Heart right ventricle (tissue), 16 donors: Measurements from ENCODE around the gene TEN1. TPM values are rescaled to one million over a fixed set of nuclear protein-coding genes. Genes with fewer than 3 reads are reported as not detected.
"Not testable (repeated sequence)": the region's sequence is repeated elsewhere in the genome, so short reads cannot be mapped to it uniquely, and the experiment has no call there.

Source experiments
- ATAC-seq, 8 donors: fragments of 200-7000 bp; cut with Tn5 transposase; one replicate each; pipeline ENCODE4 v1.9.1; 2020; ENCODE audit warnings: mild to moderate bottlenecking in 8 of 8, moderate library complexity in 8 of 8, moderate number of reproducible peaks in 1 of 8
- DNase-seq, 2 donors: peaks; one replicate each; pipeline ENCODE4 v3.0.0-alpha.2; 2020
- H3K27ac ChIP-seq, 10 donors: fragments of 200-600 bp; sonication (generic) in 2 of 10; one replicate each; pipeline versions ENCODE4 v1.5.0 to v1.8.0; 2020 to 2022; ENCODE audit warnings: mild to moderate bottlenecking in 3 of 10
- H3K27me3 ChIP-seq, 7 donors: fragments of 200-600 bp; one replicate each; pipeline ENCODE4 v1.8.0; 2021 to 2022; ENCODE audit warnings: mild to moderate bottlenecking in 2 of 7
- H3K36me3 ChIP-seq, 9 donors: fragments of 200-600 bp; sonication (generic) in 1 of 9; one replicate each; pipeline versions ENCODE4 v1.5.0 to v1.8.0; 2020 to 2022; ENCODE audit warnings: mild to moderate bottlenecking in 2 of 9
- H3K4me1 ChIP-seq, 9 donors: fragments of 200-600 bp; sonication (generic) in 1 of 9; one replicate each; pipeline versions ENCODE4 v1.5.0 to v1.8.0; 2020 to 2022; ENCODE audit warnings: mild to moderate bottlenecking in 4 of 9
- H3K4me3 ChIP-seq, 10 donors: fragments of 200-600 bp; sonication (generic) in 2 of 10; one replicate each; pipeline versions ENCODE4 v1.5.0 to v1.8.0; 2020 to 2022; ENCODE audit warnings: mild to moderate bottlenecking in 7 of 10, moderate library complexity in 2 of 10
- H3K9me3 ChIP-seq, 11 donors: fragments of 200-600 bp in 10 of 11; sonication (generic) in 2 of 11; one replicate each; pipeline versions ENCODE4 v1.5.0 to v1.8.0; 2013 to 2022; ENCODE audit warnings: mild to moderate bottlenecking in 2 of 11, control low read depth in 1 of 11, moderate library complexity in 1 of 11
- WGBS, 2 donors: extraction: QIAGEN DNeasy Blood & Tissue Kit; methylation state at CpG; one replicate each; pipeline ENCODE4 v1.1.7; 2013; ENCODE audit warnings: inconsistent platforms in 1 of 2; 5-methylcytosine and 5-hydroxymethylcytosine counted together
- intact Hi-C, 10 donors: fragments of 100-400 bp; cut with DNase I; formaldehyde crosslinking; loops; one replicate each; pipeline versions ENCODE4 v1.11.1 to v1.14.2; 2022
- polyA plus RNA-seq, 2 donors: library from polyadenylated mRNA; stranded (reverse); fragments of 200-250 nt; gene quantifications; one replicate each; pipeline ENCODE4 v1.2.3, GENCODE V29; 2013
- total RNA-seq, 10 donors: library from RNA; stranded (reverse); fragmentation: NEBNext Ultra II Directional in 3 of 10; extraction: Animal tissue kit (Norgen Biotek cat#: 25700) in 3 of 10; gene quantifications; one replicate each; pipeline versions ENCODE4 v1.2.1 to v1.2.4, GENCODE V29; 2021 to 2023
- TF ChIP-seq, protein P1 (sequence below), 9 donors: fragments of 200-600 bp; sonication (generic) in 2 of 9; IDR thresholded peaks; one replicate each; pipeline versions ENCODE4 v1.5.0 to v1.8.0; 2021 to 2022; ENCODE audit warnings: antibody characterized with exemption in 9 of 9, mild to moderate bottlenecking in 5 of 9, moderate library complexity in 1 of 9
- donor health status: Arrhythmogenic right ventricular cardiomyopathy.
- donor health status: ischemic (EF 13 %, LVEDD 7.1; RV severe dilation, severe dysfunction).
- donor health status: healthy with polysubstance abuse.
- donor health status: DM: no; HTN: yes; CAD: no.
- donor health status: DM: no; HTN: no; CAD: no.
- donor health status: ischemic (EF 25% LVEDD 6.9; RV normal size, moderate dysfunction).
- donor health status: ischemic (EF 25% LVEDD 5.7; RV mildly dilated, moderate dysfunction).
- donor health status: healthy.
- donor health status: DM: yes; HTN: yes; CAD: no.
- donor health status: Ischemic cardiomyopathy.
- donor health status: ischemic (EF 35%, LVEDD 5.7; RV mildly dilated, moderate dysfunction).
- donor health status: nonischemic (EF 11% LVEDD 7.7; RV severe dilation, severe dysfunction).
- donor health status: DM: yes; HTN: yes; CAD: no.
- donor health status: PGD.
- donor health status: ischemic (EF 29% LVEDD 5.4; RV normal size, mild dysfunction).
- donor health status: nonischemic (EF 23%, LVEDD 6.1; RV moderate dilation, normal function).

The TEN1 gene
- total and polyA plus RNA-seq, 12 donors: 4.4 to 20.1 (median 9.7) TPM

DNA sequence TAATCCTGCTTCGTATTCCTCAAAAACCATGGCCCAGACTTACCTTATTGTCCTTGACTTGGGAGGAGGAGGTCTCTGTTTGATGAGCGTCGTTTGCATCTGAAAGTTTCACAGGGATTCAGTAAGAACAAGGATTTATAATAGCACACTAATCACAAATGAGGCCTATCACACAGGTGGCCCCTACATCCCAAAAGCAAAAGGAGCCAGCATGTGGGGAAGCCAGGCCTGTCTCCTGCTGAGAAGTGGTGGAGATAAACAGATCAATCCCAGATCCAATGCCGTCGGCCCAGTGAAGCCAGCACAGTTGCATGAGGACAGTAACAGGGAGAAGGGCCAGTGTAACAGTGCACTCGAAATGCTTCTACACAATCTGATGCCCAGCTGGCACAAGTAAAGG, 61.3 kb downstream of the TEN1 start:
- DNase-seq: no peak
- H3K4me3 ChIP-seq: no peak overlapping the region
- H3K4me1 ChIP-seq: peaks cover 0 to 8% (median 0%) of the 10 kb centered on the region in 9 donors
- no peak for ATAC-seq
- intact Hi-C loops: no loop called here
- H3K27ac ChIP-seq: no peak overlapping the region
- H3K36me3 ChIP-seq: peaks cover 4 to 82% (median 67%) of the 10 kb centered on the region in 9 donors
- TF ChIP-seq, protein P1, sequence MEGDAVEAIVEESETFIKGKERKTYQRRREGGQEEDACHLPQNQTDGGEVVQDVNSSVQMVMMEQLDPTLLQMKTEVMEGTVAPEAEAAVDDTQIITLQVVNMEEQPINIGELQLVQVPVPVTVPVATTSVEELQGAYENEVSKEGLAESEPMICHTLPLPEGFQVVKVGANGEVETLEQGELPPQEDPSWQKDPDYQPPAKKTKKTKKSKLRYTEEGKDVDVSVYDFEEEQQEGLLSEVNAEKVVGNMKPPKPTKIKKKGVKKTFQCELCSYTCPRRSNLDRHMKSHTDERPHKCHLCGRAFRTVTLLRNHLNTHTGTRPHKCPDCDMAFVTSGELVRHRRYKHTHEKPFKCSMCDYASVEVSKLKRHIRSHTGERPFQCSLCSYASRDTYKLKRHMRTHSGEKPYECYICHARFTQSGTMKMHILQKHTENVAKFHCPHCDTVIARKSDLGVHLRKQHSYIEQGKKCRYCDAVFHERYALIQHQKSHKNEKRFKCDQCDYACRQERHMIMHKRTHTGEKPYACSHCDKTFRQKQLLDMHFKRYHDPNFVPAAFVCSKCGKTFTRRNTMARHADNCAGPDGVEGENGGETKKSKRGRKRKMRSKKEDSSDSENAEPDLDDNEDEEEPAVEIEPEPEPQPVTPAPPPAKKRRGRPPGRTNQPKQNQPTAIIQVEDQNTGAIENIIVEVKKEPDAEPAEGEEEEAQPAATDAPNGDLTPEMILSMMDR (IDR thresholded peaks at IDR 0.05): no peak
- WGBS, 2 donors: 74 to 76% methylated on average over 6 of the region's 6 CpGs
- no peaks in the 10 kb centered on the region for H3K9me3 ChIP-seq
- H3K27me3 ChIP-seq: no peaks in the 10 kb centered on the region

DNA sequence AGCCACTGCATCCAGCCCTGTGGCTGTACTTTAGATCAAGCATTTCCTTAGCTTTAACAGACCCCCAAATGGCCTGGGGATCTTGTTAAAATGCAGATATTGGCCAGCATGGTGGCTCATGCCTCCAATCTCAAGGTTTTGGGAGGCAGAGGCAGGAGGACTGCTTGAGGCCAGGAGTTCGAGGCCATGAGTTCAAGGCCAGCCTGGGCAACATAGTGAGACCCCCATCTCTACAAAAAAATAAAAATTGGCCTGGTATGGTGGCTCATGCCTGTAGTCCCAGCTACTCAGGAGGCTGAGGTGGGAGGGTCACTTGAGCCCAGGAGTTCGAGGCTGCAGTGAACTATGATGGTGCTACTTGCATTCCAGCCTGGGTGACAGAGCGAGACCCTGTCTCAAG, 63.8 kb downstream of the TEN1 start:
- H3K4me3 ChIP-seq, H3K4me1 ChIP-seq, H3K9me3 ChIP-seq, ATAC-seq, H3K27me3 ChIP-seq, H3K27ac ChIP-seq, intact Hi-C loops, DNase-seq: not testable (repeated sequence)
- 97 to 98% methylated on average over 3 of the region's 3 CpGs for WGBS, 2 donors
- H3K36me3 ChIP-seq: peaks cover 10 to 100% (median 92%) of the 10 kb centered on the region in 9 donors

DNA sequence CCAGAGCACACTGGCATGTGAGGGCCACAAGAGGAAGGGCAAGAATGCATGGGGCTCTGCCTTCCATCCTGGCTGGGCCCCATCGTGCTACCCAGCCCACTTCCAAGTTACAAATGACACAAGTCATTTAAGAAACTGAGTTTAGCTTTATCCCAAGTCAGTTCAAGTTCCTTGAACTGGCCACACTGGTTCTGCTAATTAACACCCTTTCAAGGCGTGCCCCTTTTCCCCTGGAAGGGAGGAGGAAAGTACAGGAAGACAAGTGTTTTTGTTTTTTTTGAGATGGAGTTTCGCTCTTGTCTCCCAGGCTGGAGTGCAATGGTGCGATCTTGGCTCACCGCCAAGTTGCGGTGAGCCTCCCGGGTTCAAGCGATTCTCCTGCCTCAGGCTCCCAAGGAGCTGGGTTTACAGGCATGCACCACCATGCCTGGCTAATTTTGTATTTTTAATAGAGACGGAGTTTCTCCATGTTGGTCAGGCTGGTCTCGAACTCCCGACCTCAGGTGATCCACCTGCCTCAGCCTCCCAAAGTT, 65.5 kb downstream of the TEN1 start:
- H3K27ac ChIP-seq, H3K4me3 ChIP-seq, intact Hi-C loops, H3K9me3 ChIP-seq, H3K4me1 ChIP-seq, DNase-seq, ATAC-seq, H3K27me3 ChIP-seq: not testable (repeated sequence)
- H3K36me3 ChIP-seq: peaks cover 16 to 100% (median 97%) of the 10 kb centered on the region in 9 donors
- WGBS, 2 donors: 77 to 86% methylated on average over 11 of the region's 11 CpGs

DNA sequence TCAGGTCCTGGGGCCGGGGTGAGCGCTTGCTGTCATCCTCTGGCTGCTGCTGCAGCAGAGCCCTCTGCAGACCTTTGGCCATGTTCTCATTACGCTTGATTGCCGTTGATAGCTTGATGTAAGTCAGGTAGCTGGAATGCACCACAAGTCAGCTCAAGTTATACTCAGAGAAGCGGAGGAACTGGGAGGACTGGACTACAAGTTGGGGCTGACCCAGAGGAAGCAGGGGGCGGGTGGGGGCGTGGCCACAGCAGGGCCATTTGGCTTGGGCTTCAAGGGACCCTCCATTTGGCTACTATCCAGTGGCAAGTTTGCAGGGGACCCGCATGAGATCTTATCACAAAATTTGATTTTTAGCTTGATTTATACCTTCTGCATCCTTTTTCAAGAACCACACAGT, 67.0 kb downstream of the TEN1 start:
- TF ChIP-seq, protein P1 (IDR thresholded peaks at IDR 0.05): no peak
- H3K36me3 ChIP-seq: peaks cover 15 to 100% (median 87%) of the 10 kb centered on the region in 9 donors
- peaks cover 0 to 3% (median 0%) of the 10 kb centered on the region in 9 donors for H3K4me1 ChIP-seq
- DNase-seq (no peak), ATAC-seq (no peak)
- no peaks in the 10 kb centered on the region for H3K27me3 ChIP-seq
- no peaks in the 10 kb centered on the region for H3K9me3 ChIP-seq
- no peak overlapping the region for H3K27ac ChIP-seq
- H3K4me3 ChIP-seq: no peak overlapping the region
- intact Hi-C loops: no loop called here
- 91 to 96% methylated on average over 8 of the region's 8 CpGs for WGBS, 2 donors

DNA sequence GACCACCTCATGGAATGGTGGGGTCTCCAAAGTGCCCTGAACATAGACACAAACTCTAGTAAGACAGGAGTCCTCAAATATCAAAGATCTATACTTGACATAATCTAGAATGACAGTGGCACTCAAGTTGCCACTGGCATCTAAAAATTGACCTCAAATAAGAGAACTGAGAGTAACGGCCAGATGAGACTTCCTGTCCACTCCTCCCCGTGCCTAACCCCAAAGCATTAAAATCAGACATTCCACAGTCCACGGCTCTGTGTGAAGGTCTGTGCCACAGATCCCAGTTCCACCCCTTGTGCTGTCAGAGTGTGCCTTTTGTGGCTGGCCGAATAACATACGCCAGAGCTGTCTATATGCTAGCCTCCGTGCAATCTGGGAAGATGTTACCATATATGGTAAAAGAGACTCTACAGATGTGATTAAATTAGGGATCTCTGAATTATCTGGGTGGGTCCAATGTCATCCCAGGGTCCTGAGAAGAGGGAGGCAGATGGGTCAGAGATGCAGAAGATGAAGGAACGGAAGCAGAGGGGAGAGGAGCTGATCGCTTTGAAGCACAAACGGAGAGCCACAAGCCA, 69.1 kb downstream of the TEN1 start:
- no peaks in the 10 kb centered on the region for H3K9me3 ChIP-seq
- ATAC-seq: no peak
- H3K27ac ChIP-seq: no peak overlapping the region
- DNase-seq: no peak
- intact Hi-C loops: no loop called here
- TF ChIP-seq, protein P1 (IDR thresholded peaks at IDR 0.05): no peak
- WGBS, 2 donors: 82 to 84% methylated on average over 9 of the region's 9 CpGs
- peaks cover 0 to 3% (median 0%) of the 10 kb centered on the region in 9 donors for H3K4me1 ChIP-seq
- no peaks in the 10 kb centered on the region for H3K27me3 ChIP-seq
- H3K36me3 ChIP-seq: peaks cover 11 to 100% (median 78%) of the 10 kb centered on the region in 9 donors
- no peak overlapping the region for H3K4me3 ChIP-seq
